ENCODE results near the gene CTDNEP1. TPM values are rescaled to one million over a fixed set of nuclear protein-coding genes. Genes with fewer than 3 reads are reported as not detected.

The CTDNEP1 gene
- total RNA-seq, 2 experiments from 2014 or later, result 159 to 160 TPM

- no peak for TF ChIP-seq CTCF (IDR thresholded peaks at IDR 0.05)
- H3K27me3 Mint-ChIP-seq, result peaks cover 18% of the 10 kb centered on the region
- POLR2A ChIA-PET, result interaction anchor here (0.6 to 1.0 kb wide), 2 partner anchors 29 to 43 kb away, joined by 3 read pairs; partner anchors contain the start of gene DVL2
- ATAC-seq (peak; percentile 25), DNase-seq (peak; percentile 48)
- intact Hi-C loops (cut with micrococcal nuclease), result no loop called here
- peaks cover 17% of the 10 kb centered on the region for H3K36me3 Mint-ChIP-seq (ENCODE audit: low read depth)
- CTCF ChIA-PET, result no interaction called here
- H3K27ac Mint-ChIP-seq, result peak overlapping the region; percentile 50
- H3K9me3 Mint-ChIP-seq, result no peaks in the 10 kb centered on the region
- peaks cover 37% of the 10 kb centered on the region for H3K4me1 Mint-ChIP-seq (ENCODE audit: low read depth)
- peak overlapping the region; percentile 44 for H3K4me3 Mint-ChIP-seq
Measured at GRCh38 chr17:7262935-7263800, 11.6 kb upstream of the CTDNEP1 start.

- Mint-ChIP-seq H3K36me3 (ENCODE audit: low read depth) (peaks cover 17% of the 10 kb centered on the region), H3K4me3 (peak within 1 kb of the TSS; percentile 68), H3K27me3 (peaks cover 18% of the 10 kb centered on the region), H3K27ac (peak within 1 kb of the TSS; percentile 74), H3K9me3 (no peaks in the 10 kb centered on the region), H3K4me1 (ENCODE audit: low read depth) (peaks cover 37% of the 10 kb centered on the region)
- CTCF ChIA-PET, result no interaction called here
- POLR2A ChIA-PET, result interaction anchor here (0.6 to 1.0 kb wide), 2 partner anchors 13 to 42 kb away, joined by 3 read pairs; no protein-coding TSS in a partner anchor
- no peak for ATAC-seq
- TF ChIP-seq CTCF (IDR thresholded peaks at IDR 0.05), result no peak
- intact Hi-C loops (cut with micrococcal nuclease), result no loop called here
- DNase-seq, result no peak
Measured at GRCh38 chr17:7262192-7262934, 10.8 kb upstream of the CTDNEP1 start, which contains the start of gene CLDN7. Gene CLDN7 (minus strand): TSS chr17:7262478. CDS start chr17:7262043, 435 bp downstream.

- Mint-ChIP-seq H3K9me3 (no peaks in the 10 kb centered on the region), H3K4me1 (ENCODE audit: low read depth) (peaks cover 37% of the 10 kb centered on the region), H3K27me3 (peaks cover 18% of the 10 kb centered on the region), H3K27ac (peak overlapping the region; percentile 74), H3K36me3 (ENCODE audit: low read depth) (peaks cover 21% of the 10 kb centered on the region), H3K4me3 (peak overlapping the region; percentile 68)
- ChIA-PET POLR2A (interaction anchor here (1.0 kb wide), 1 partner anchor 12 kb away, joined by 3 read pairs; no protein-coding TSS in a partner anchor), CTCF (no interaction called here)
- intact Hi-C loops (cut with micrococcal nuclease), result no loop called here
- TF ChIP-seq CTCF (IDR thresholded peaks at IDR 0.05), result no peak
- peak; percentile 43 for ATAC-seq
- DNase-seq, result peak; percentile 45
Measured at GRCh38 chr17:7261379-7262191, 10.1 kb upstream of the CTDNEP1 start.

DNA sequence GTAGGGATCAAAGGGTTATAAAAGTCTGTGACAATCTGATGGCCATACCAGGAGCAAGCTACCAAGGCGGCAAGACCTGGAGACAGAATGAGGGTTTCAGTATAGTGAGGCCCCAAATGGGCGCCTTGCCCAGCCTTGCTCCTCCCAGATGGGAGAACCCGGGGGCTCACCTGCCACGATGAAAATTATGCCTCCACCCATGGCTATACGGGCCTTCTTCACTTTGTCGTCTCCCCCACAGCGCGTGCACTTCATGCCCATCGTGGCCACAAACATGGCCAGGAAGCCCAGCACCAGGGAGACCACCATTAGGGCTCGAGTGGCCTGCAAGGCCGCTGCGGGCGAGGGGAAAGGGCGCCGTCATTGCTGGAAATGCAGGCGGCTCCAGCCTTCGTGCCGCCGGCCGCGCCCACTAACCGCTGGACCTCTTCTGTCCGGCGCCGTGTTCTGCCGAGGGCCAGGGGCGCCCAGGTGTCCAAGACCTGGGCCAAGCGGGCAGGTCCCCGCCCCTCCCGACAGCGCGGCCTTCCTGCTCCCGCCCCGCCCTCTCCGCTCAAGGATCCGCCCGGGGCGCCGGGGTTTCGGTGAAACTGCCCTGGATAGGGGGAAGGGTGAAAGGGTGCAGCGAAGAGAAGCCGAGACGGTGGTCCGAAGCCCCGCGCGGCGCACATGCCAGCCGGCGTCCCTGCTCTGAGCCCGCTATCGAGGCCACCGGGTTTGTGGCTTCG lies 9.3 kb upstream of the CTDNEP1 start:
- H3K27me3 Mint-ChIP-seq, result peaks cover 18% of the 10 kb centered on the region
- ATAC-seq, result peak; percentile 64
- POLR2A ChIA-PET, result interaction anchor here (0.6 to 1.7 kb wide), 6 partner anchors 10 to 448 kb away, joined by 3 to 6 read pairs (median 4); partner anchors contain the start of genes CTDNEP1 and DLG4
- H3K9me3 Mint-ChIP-seq, result no peaks in the 10 kb centered on the region
- peaks cover 37% of the 10 kb centered on the region for H3K4me1 Mint-ChIP-seq (ENCODE audit: low read depth)
- intact Hi-C loops (cut with micrococcal nuclease), result no loop called here
- H3K4me3 Mint-ChIP-seq, result peak overlapping the region; percentile 57
- CTCF ChIA-PET, result no interaction called here
- no peak for TF ChIP-seq CTCF (IDR thresholded peaks at IDR 0.05)
- peaks cover 26% of the 10 kb centered on the region for H3K36me3 Mint-ChIP-seq (ENCODE audit: low read depth)
- peak overlapping the region; percentile 55 for H3K27ac Mint-ChIP-seq
- peak; percentile 57 for DNase-seq
